OCI-M2 (cell line): Measurements from ENCODE around the gene IL34.

Experiments
- DNase-seq: peaks from one replicate; lab custom pipeline; 2025; ENCODE audit not compliant: unreplicated experiment; lab: John Stamatoyannopoulos, UW

Gene IL34

DNA sequence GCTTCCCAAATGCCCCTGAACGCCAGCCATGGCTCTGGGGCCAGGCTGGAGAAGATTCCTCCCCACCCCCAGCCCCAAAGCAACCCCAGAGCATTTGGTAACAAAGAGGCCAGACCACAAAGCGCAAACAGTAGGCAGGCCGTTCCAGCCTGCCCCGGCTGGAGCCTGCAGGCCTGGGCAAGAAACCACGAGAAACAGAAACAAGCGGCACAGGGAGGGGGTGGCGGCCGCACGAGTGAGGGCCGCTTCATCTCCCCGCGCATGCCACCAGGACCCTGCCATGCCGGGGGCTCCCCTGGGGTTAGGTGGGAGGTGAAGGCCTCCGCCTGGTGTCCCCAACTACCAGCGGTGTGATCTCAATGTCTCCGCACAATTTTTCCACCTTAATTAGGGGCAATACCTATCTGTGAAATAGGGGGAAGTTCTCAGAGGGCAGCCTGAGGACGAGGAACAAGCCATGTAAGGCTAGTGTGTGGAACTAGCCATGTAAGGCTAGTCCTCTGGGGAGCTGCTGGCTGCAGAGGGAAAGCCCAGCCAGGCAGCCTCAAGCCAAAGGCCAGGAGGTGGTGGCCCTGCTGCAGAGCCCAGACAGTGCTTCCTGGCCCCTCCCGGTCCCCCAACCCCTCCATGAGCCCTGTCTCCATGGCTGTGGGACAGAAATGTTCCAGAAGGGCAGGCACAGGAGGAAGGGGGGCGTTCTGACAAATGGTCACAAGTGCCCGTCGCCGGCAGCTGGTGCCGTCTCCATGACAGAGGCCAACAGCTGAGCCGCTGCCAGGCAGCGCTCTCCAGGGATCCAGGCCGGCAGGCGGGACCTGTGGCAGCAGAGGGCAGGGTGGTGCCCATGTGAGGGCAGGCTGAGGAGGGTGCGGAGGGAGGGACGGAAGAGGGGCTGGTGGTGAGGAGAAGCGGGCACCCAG is 54.0 kb downstream of the IL34 start:
- DNase-seq, result no peak

DNA sequence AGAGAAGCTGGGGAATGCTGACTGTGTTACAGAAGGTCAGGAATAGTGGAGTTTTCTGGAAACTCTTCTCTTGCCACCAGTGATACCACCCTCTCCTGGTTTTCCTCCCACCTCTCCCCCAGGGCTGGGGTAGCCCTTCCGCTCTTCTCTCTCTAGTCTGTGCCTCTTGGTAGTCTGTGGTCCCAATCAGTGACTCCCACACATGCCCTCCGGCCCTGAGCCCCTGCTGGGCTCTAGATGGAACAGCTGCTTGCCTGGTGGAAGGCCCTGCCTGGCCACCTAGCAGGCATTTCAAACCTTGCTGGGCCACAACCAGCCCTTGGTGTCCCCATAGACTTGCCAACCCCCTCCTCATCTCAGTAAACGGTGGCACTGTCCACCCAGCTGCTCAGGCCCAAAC is 54.7 kb downstream of the IL34 start:
- DNase-seq, result no peak

DNA sequence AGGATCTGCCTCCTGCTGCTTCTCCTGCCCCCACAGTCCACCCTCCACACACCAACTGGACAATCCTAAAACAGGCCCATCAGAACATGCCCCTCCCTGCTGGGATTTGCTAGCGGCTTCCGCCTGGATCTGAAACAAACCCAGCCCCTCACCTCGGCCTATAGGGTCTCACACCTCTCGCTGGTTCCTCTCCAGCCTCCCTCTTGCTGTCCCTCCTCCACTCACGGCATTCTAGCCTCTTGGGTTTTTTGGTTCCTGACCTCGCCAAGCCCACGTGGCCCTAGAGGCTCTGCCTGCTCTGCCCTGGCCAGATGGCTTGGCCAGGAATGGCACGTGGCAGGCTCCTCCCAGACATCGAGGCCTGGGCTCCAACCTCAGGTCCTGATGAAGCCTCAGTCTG is 55.2 kb downstream of the IL34 start:
- no peak for DNase-seq

DNA sequence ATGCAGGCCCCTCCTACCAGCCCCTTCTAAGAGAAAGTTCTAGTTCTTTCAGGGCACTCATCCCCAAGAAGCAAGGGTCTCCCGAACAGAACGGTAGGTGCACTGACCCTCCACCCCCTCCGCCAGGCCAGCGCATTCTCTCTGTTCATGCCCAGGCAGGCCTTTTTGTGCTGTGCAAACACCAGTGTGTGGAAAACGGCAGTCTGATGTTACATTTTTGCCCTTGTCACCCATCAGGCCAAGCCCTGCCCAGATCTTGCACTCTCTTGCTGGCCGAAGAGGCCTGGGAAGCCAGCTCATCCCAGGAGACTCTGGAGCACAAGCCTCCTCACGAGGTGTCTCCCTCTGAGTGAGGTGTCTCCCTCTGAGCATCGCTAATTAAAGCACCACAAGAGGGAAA is 55.6 kb downstream of the IL34 start:
- DNase-seq, result no peak

DNA sequence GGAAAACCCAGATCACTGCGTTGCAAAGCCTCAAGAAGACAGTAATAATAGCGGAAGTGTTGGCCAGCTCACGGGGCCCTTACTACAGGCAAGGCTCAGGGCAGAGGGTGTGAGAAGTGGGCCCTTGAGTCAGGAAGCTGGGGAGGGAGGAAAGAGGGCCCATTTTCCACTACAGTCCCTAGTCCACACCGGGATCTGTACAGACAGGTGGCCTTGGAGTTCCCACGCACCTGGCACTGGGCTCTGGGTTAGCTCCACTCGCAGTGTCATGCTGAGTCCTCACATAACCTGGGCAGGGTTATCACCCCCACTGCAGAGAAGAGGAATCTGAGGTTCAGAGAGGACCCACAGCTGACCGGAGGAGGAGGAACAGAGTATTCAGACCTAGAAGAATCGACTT is 56.3 kb downstream of the IL34 start:
- no peak for DNase-seq

DNA sequence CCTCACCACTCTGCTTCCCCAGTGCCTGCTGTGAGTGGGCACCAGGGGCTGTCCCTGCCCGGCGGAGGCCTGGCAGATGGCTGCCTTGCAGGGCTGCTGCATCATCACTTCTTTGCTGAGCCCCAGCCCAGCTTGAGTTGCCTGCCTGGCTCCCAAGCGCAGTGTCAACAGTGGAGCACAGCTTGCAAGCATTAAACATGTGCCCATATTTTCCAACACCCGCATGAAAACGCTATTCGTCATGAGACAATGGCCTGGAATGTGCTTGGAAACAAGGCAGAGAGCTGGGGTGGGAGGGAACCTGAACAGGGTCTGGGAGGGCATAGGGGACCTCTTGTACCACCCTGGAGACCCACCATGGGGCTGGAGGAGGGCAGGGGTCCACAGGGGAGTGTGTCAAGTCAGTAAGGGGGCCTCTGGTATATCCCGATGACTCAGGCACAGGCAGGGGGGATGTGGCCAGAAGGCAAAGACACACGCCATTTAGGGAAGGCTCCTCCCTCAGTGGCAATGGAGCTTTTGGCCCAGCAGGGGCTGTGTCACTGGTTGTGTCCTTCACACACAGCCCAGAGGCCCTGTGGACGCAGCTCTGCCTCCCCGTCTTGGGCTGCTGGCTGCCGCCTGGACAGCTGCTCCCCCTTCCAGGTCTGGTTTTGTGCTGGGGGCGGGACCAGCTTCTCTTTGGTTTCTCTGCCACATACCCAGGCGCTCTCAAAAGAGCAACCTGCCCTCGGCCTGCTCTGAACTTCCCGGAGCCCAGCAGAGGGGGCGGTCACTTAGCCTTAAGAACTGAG is 56.9 kb downstream of the IL34 start:
- no peak for DNase-seq

DNA sequence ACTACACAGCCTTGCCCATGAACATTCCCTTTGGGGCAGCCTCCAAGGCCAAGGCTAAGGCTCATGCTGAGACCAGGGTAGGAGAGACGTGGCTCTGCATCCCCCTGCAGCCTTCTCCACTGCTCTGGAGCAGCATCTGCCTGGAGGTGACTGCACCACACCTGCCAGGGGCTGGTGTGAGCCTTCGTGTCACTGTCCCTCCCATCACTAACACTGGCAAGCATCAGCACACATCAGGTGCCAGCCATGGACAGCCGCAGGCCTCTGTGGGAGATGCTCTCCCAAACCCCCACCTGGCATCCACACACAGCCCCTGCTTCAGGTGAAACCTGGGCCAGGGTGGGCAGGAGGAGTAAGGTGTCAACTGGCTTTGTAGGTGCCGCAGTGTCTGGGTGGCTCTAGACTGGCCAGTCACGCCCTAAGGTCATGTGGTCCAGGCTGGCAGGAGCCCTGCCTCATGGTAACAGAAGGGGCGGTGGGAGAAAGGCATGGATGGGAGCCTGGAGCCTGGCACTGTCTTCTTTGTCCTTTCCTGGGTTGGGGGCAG is 57.5 kb downstream of the IL34 start:
- DNase-seq, result no peak

DNA sequence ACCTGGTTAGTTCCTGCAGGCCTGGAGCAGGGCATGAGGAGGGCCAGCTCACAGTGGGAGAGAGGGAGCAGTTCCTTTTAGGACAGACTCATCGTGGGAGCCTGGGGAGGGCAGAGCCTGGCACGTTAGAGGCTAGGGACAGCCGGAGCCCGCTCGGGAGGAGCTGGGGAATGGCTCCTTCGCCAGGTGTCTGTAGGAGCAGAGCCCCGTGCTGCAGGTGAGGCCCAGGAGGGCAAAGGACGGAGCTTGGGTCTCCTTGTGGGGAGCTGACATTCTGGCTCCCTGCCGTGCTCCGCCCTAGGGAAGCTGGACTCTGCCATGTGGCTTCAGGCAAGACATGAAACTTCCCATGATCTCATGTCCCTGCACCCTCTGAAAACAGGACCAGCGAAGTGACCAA is 58.2 kb downstream of the IL34 start:
- no peak for DNase-seq

DNA sequence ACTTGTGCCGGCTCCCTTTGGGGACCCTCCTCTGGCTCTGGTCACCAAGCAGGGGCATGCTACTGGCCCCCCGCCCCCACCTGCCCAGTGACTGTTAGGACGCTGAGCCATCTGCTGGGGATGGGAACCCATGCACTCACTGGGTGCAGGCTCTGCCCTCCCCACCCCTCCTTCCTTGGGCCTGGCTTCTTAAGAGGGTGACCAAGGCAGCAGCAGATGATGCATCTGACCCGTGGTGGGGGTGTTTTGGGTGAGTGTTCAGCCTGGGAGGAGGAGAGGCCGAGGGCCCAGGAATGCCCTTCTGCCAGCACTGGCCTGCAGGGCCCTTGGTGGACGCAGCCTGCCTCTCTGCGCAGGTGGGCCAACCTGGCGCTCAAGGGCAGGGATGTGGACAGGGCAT is 58.7 kb downstream of the IL34 start:
- DNase-seq, result no peak

DNA sequence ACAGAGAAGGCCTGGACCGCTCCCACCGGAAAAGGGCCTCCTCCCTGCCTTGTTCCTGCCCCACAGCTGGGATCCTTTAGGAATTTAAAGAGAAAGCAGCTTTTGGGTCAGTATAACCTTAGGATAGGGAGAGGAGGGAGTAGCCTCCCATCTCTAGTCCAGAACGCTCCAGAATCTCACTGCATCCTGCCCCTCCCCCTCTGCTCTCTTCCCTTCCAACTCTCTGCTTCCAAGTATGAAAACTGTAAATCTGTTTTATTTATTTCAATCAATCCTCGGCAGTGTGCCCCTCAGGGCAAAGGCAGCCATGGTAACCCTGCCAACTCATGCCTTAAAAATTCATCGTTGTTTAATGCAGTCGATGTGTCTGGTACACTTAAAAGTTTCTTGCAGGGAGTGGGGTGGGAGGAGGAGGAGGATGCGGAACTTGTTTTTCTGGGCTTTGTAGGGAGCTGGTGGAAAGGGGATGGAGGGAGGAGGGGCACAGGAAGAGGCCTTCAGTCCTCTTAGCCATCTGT is 60.6 kb downstream of the IL34 start:
- DNase-seq, result no peak

DNA sequence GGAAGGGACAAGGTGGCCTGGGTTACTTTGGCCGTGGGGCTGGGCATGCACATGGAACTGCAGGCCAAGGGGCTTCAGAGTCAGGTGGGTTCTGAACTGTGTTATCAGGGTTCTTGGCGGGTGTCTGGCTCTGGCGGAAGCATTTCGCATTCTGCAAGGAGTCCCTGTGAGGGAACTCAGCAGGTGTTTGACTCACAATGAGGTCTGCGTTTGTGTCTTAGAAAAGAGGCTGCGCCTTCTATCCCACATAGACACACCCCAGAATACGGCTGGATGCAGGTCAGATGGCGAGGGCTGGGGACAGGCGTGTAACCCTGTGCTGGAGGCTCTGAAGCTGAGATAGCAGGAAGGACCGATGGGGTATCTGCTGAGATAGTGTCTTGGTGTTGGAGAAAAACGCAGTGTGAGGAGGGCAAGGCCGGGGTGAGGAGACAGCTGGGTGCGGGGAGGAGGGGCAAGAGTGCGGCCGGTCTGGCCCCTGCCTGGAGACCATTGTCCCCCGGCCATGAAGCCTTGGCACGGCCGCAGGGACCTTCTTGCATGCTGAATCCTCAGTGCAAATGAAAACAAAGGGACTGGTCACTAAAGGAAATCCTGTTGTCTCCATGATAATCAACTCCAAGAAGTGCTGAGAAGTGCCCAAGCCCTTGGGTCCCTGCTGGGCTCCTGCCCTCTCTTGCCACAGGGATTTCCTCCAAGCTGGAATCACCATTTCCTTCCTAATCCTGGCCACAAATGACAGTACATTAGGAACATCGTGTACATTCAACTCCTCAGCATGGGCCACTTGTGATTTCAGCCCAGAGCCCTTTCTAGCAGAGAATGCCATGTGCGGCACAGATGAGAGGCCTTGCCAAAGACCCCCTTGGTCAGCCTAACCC is 62.2 kb downstream of the IL34 start:
- no peak for DNase-seq

DNA sequence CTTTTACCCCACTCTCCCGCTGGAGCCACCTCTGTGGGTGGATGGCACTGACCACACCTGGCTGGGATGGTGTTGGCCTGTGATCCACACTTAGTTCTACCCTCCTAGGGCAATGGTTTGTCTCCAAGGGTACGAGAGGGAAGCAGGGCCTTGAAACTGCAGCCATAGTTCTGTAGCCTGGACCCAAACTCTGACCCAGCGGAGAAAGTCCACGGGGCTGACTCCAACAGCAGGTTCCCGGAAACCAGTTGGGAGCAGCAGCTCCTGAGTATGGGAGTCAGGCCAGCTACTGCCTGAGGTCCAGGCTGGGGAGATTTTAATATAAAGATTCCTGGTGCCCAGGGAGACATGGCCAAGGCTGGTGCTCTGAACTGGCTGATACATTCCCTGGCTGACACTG is 63.1 kb downstream of the IL34 start:
- no peak for DNase-seq

DNA sequence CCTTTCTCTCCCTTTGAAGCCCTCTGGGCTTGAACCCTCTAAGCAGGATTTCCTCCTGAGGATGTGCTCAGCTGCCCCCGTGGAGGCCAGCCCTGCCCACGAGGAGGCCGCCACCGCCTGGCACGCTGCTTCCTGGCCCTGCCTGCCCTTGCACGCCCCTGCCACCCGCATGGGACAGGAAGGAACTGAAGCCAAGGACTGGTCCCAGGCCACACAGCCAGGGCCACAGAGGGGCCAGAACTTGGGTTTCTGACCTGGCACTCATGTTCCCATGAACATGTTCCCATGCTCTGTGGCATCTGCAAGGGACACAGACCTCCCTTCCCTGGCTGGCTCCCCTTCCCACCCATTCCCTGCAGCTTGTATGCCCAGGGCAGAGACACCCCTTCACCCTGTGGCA is 63.6 kb downstream of the IL34 start:
- DNase-seq, result no peak
